GM12872 (cell line): Measurements from ENCODE around the gene GPRC5A.

Source experiments
- TF ChIP-seq, protein P1 (sequence below): IDR thresholded peaks from 3 replicates; pipeline ENCODE4 v1.5.1; 2011; ENCODE audit warnings: low read depth, mild to moderate bottlenecking, low read length, moderate library complexity; ENCODE audit not compliant: insufficient read depth

Gene GPRC5A

DNA sequence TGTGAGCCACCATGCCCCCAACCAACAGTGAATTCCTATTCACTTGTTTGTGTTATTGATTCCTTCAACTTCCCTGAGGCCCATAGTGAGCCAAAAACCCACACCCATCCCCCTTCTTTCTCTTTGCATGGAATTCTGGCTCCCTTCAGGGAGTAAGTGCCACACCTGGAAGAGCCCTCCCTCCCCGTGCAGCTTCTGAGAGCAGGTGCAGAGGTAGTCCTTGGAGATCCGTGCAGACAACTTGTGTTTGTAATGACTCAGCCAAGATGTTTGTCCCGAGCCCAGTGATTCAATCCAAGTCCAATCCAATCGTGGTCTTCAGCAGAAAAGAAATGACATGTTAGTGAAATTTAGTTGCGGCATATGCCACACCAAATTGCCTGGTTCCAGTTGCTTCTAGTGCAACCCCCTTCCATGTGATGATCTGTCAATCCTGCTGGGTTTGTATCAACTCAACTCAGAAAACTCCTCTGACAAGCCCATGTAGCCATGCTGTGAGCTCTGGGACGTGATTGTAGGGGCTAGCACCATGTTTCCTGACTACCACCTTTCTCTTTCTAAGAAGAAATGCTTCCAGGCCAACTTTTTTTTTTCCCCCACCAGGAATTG is 27.5 kb downstream of the GPRC5A start:
- TF ChIP-seq, protein P1, sequence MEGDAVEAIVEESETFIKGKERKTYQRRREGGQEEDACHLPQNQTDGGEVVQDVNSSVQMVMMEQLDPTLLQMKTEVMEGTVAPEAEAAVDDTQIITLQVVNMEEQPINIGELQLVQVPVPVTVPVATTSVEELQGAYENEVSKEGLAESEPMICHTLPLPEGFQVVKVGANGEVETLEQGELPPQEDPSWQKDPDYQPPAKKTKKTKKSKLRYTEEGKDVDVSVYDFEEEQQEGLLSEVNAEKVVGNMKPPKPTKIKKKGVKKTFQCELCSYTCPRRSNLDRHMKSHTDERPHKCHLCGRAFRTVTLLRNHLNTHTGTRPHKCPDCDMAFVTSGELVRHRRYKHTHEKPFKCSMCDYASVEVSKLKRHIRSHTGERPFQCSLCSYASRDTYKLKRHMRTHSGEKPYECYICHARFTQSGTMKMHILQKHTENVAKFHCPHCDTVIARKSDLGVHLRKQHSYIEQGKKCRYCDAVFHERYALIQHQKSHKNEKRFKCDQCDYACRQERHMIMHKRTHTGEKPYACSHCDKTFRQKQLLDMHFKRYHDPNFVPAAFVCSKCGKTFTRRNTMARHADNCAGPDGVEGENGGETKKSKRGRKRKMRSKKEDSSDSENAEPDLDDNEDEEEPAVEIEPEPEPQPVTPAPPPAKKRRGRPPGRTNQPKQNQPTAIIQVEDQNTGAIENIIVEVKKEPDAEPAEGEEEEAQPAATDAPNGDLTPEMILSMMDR, result no peak

DNA sequence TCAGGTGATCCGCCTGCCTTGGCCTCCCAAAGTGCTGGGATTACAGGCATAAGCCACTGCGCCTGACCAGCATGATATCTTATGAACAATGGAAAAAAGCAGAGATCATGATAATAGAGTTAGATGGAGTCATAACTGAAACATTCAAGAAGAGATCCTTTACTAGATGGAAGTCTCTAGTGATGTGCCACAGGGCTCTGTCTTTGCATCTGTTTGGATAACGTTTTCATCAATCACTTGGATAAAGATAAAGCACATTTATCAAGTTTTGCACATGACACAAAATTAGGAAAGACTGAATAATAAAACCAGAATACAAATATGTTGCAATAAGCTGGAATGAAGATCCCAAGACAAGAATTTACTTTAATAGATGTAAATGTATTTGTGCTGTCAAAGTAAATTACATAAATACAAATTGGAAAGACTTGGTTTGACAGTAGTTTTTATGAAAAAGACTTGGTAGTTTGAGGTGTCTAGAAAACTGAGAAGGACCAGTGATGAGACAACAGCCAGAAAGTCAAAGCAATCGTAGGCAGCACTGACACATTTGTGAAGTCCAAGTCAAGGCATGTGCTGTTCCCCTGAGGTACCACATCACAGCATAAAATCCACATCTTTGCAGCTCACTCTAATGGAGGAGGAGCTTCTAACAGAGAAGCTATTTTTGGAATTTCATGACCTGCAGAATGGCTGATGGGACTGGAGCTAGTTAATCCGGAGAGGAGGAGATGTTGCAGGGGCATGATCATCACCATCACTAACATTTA is 28.5 kb downstream of the GPRC5A start:
- TF ChIP-seq, protein P1, result no peak

- TF ChIP-seq, protein P1, result no peak
Observed at GRCh38 chr12:12922191-12922616, 30.8 kb downstream of the GPRC5A start.

DNA sequence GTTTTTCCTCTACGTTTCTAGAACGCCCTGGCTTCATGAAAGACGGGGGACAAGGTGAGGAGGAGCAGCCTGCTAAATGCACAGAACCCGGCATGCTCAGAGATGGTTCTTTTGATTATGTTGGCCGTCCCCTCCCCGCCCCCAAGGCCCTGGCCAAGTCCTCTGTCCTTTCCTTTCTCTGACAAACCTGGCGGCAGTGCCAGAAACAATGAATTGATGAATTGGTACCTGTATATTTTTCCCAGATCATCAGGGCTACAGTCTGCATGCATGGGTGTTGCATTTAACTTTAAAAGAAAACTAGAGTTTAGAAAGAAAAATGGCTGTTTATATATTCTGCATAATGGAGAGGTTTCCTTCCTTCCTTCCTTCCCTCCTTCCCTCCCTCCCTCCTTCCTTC is 31.6 kb downstream of the GPRC5A start:
- TF ChIP-seq, protein P1, result no peak

GRCh38 chr12:12924169-12924568 is 32.8 kb downstream of the GPRC5A start:
- TF ChIP-seq, protein P1, result no peak

GRCh38 chr12:12925388-12925787 is 34.0 kb downstream of the GPRC5A start:
- TF ChIP-seq, protein P1, result no peak

- TF ChIP-seq, protein P1, result no peak
Observed at GRCh38 chr12:12926571-12927071, 35.3 kb downstream of the GPRC5A start.
